Measurements from ENCODE around the gene C12orf76. TPM values are rescaled to one million over a fixed set of nuclear protein-coding genes. Genes with fewer than 3 reads are reported as not detected.
A peak's percentile ranks its signal among the peaks of the same experiment; 100 is the strongest.

C12orf76 gene
- total RNA-seq, 1 experiment from 2014 or later: 10.1 TPM

DNA sequence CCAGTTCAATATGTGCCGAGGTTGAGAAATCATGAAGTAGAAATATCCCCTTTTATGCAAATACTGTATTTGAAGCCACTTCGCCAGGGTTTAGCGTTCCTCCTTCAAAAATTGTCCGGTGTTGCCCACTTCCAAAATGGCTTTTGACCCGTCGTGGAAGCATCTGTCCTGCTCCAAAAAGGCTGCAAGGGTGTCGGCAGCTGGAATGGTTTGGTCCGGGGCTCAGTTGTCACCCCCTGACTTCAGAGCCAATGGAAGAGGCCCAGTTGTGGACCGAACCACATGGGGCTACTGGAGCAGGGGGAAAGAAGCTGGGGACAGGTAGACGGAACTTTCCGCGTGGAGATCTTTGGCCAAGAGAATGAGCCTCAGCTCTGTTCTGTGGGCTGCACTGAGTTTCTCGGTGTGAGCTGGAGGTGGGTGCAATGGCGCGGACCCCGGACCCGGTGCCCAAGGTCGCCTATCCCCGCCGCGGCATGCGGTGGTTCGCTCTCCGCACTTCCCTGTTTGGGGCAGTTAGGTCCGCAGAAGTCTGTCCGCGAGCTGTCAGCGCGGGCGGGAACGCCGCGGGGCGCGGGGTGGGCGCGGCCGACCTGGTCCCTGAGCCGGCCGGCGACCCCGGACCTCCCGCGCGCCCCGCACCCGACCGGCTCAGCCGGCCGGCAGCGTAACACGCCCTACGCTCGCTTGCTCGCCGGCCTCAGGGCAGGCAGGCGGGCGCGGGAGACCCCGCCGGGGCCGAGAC, 49.2 kb downstream of the C12orf76 start, which contains the start of gene ANKRD13A:
TSS of gene ANKRD13A (plus strand) at position 527 of the 745 bp plus-strand sequence. CDS start 259 bp downstream, outside the sequence.
- CTCF ChIA-PET: no interaction called here
- Histone ChIP-seq H3K79me2 (ENCODE audit: insufficient read depth, low read length) (peaks cover 27% of the 10 kb centered on the region), H3K27me3 (ENCODE audit: insufficient read depth, low read length) (no peaks in the 10 kb centered on the region), H3K27ac (ENCODE audit: low read depth, low read length) (peak within 1 kb of the TSS; percentile 36; the same call in 1 of the 2 replicates), H4K20me1 (ENCODE audit: insufficient read depth) (no peaks in the 10 kb centered on the region), H3K36me3 (ENCODE audit: control insufficient read depth in 1 of 2, insufficient read depth in 2 of 2, low read length in 2 of 2) (no peaks in the 10 kb centered on the region), H3K9me2 (ENCODE audit: insufficient read depth) (no peaks in the 10 kb centered on the region), H3K4me3 (replicated peaks in 1 of 2; ENCODE audit: low read depth in 1 of 2, low read length in 2 of 2) (peak within 1 kb of the TSS; percentile 62 to 78), H3K9me3 (ENCODE audit: control insufficient read depth in 1 of 2, insufficient read depth in 1 of 2, low read depth in 1 of 2, low read length in 2 of 2) (no peaks in the 10 kb centered on the region), H3K9ac (ENCODE audit: low read length) (peak within 1 kb of the TSS; percentile 74), H3K4me2 (ENCODE audit: low read length) (peak within 1 kb of the TSS; percentile 85), H2AFZ (ENCODE audit: low read depth, low read length, poor library complexity, severe bottlenecking) (peak within 1 kb of the TSS; percentile 84), H3K4me1 (ENCODE audit: control insufficient read depth in 1 of 2, insufficient read depth in 2 of 2, low read length in 2 of 2) (peaks cover 32 to 65% of the 10 kb centered on the region in 2 experiments)
- DNase-seq (ENCODE audit: low read depth, low spot score) (peak; percentile 95), ATAC-seq (peak; percentile 74)
- RAD21 ChIA-PET (ENCODE audit: low non-redundant PET in 1 of 2, low total read pairs in 2 of 2, uncharacterized antibody in 2 of 2, unreplicated experiment in 2 of 2): no interaction called here
- no TSS peak for BruUV-seq (replicated peaks)
- POLR2A ChIA-PET: interaction anchor here (0.8 kb wide), 1 partner anchor 17 kb away, joined by 3 read pairs; no protein-coding TSS in a partner anchor
- intact Hi-C loops (cut with micrococcal nuclease): no loop called here
- TF ChIP-seq EGR1 (IDR thresholded peaks at IDR 0.05; ENCODE audit: low read depth) (peak; percentile 74), SRF (IDR thresholded peaks at IDR 0.05; ENCODE audit: low read depth) (peak; percentile 70; the same call in 1 of the 2 replicates), YY1 (IDR thresholded peaks at IDR 0.05; ENCODE audit: extremely low read depth, insufficient replicate concordance, low read depth, low read length) (peak; percentile 99), JUND (IDR thresholded peaks at IDR 0.05) (peak; percentile 96), CEBPB (IDR thresholded peaks at IDR 0.05; ENCODE audit: low read depth) (no peak), SIN3A (IDR thresholded peaks at IDR 0.05; ENCODE audit: low read depth) (peak; percentile 63; the same call in 1 of the 2 replicates), POLR2A (IDR thresholded peaks at IDR 0.05; ENCODE audit: borderline replicate concordance, extremely low read depth, insufficient read depth, insufficient read length) (peak; percentile 77), EZH2 (IDR thresholded peaks at IDR 0.05) (no peak), FOSL1 (IDR thresholded peaks at IDR 0.05; ENCODE audit: low read depth) (no peak), ZFX (IDR thresholded peaks at IDR 0.05) (peak; percentile 28; the same call in 1 of the 2 replicates), EZH2phosphoT487 (IDR thresholded peaks at IDR 0.05; ENCODE audit: borderline replicate concordance) (no peak), RAD21 (IDR thresholded peaks at IDR 0.05; ENCODE audit: low read depth) (no peak), SP1 (IDR thresholded peaks at IDR 0.05; ENCODE audit: low read depth) (peak; percentile 97), CBX3 (IDR thresholded peaks at IDR 0.05; ENCODE audit: low read depth) (peak; percentile 91), POLR2AphosphoS5 (IDR thresholded peaks at IDR 0.05; ENCODE audit: low read depth, low read length) (peak; percentile 88)
- TF ChIP-seq, protein P1, sequence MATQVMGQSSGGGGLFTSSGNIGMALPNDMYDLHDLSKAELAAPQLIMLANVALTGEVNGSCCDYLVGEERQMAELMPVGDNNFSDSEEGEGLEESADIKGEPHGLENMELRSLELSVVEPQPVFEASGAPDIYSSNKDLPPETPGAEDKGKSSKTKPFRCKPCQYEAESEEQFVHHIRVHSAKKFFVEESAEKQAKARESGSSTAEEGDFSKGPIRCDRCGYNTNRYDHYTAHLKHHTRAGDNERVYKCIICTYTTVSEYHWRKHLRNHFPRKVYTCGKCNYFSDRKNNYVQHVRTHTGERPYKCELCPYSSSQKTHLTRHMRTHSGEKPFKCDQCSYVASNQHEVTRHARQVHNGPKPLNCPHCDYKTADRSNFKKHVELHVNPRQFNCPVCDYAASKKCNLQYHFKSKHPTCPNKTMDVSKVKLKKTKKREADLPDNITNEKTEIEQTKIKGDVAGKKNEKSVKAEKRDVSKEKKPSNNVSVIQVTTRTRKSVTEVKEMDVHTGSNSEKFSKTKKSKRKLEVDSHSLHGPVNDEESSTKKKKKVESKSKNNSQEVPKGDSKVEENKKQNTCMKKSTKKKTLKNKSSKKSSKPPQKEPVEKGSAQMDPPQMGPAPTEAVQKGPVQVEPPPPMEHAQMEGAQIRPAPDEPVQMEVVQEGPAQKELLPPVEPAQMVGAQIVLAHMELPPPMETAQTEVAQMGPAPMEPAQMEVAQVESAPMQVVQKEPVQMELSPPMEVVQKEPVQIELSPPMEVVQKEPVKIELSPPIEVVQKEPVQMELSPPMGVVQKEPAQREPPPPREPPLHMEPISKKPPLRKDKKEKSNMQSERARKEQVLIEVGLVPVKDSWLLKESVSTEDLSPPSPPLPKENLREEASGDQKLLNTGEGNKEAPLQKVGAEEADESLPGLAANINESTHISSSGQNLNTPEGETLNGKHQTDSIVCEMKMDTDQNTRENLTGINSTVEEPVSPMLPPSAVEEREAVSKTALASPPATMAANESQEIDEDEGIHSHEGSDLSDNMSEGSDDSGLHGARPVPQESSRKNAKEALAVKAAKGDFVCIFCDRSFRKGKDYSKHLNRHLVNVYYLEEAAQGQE (IDR thresholded peaks at IDR 0.05; ENCODE audit: low read depth): no peak
- TF ChIP-seq, protein P2, sequence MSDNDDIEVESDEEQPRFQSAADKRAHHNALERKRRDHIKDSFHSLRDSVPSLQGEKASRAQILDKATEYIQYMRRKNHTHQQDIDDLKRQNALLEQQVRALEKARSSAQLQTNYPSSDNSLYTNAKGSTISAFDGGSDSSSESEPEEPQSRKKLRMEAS (IDR thresholded peaks at IDR 0.05): peak; percentile 96
- TF ChIP-seq, protein P3, sequence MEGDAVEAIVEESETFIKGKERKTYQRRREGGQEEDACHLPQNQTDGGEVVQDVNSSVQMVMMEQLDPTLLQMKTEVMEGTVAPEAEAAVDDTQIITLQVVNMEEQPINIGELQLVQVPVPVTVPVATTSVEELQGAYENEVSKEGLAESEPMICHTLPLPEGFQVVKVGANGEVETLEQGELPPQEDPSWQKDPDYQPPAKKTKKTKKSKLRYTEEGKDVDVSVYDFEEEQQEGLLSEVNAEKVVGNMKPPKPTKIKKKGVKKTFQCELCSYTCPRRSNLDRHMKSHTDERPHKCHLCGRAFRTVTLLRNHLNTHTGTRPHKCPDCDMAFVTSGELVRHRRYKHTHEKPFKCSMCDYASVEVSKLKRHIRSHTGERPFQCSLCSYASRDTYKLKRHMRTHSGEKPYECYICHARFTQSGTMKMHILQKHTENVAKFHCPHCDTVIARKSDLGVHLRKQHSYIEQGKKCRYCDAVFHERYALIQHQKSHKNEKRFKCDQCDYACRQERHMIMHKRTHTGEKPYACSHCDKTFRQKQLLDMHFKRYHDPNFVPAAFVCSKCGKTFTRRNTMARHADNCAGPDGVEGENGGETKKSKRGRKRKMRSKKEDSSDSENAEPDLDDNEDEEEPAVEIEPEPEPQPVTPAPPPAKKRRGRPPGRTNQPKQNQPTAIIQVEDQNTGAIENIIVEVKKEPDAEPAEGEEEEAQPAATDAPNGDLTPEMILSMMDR (IDR thresholded peaks at IDR 0.05 in 2 of 3, conservative IDR thresholded peaks at IDR 0.05 in 1 of 3; ENCODE audit: borderline replicate concordance in 1 of 3, insufficient read depth in 1 of 3, low read depth in 2 of 3, low read length in 2 of 3): no peak
- TF ChIP-seq, protein P4, sequence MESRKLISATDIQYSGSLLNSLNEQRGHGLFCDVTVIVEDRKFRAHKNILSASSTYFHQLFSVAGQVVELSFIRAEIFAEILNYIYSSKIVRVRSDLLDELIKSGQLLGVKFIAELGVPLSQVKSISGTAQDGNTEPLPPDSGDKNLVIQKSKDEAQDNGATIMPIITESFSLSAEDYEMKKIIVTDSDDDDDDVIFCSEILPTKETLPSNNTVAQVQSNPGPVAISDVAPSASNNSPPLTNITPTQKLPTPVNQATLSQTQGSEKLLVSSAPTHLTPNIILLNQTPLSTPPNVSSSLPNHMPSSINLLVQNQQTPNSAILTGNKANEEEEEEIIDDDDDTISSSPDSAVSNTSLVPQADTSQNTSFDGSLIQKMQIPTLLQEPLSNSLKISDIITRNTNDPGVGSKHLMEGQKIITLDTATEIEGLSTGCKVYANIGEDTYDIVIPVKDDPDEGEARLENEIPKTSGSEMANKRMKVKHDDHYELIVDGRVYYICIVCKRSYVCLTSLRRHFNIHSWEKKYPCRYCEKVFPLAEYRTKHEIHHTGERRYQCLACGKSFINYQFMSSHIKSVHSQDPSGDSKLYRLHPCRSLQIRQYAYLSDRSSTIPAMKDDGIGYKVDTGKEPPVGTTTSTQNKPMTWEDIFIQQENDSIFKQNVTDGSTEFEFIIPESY (IDR thresholded peaks at IDR 0.05; ENCODE audit: extremely low read depth, insufficient replicate concordance, low read length): peak; percentile 20
- TF ChIP-seq, protein P5, sequence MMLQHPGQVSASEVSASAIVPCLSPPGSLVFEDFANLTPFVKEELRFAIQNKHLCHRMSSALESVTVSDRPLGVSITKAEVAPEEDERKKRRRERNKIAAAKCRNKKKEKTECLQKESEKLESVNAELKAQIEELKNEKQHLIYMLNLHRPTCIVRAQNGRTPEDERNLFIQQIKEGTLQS (IDR thresholded peaks at IDR 0.05): no peak
